Spleen (tissue), 11 donors: ENCODE results near the gene LAIR2. TPM values are rescaled to one million over a fixed set of nuclear protein-coding genes. Genes with fewer than 3 reads are reported as not detected.

ENCODE experiments used
- DNase-seq: peaks from one replicate; pipeline ENCODE4 v3.0.0-alpha.2; 2020
- H3K27ac ChIP-seq, 8 donors: fragments of 200-600 bp; sonication (generic) in 7 of 8; 1 replicate in 4 of 8; 2 replicates in 4 of 8; pipeline versions ENCODE4 v1.5.0 to v1.8.0; 2016 to 2021; ENCODE audit warnings: inconsistent platforms in 4 of 8, mild to moderate bottlenecking in 4 of 8, moderate library complexity in 1 of 8
- H3K27me3 ChIP-seq, 7 donors: fragments of 200-600 bp; sonication (generic) in 6 of 7; replicated peaks in 1 of 7; 1 replicate in 4 of 7; 2 replicates in 3 of 7; pipeline versions ENCODE4 v1.5.0 to v1.8.0; 2016 to 2021; ENCODE audit warnings: inconsistent platforms in 3 of 7, mild to moderate bottlenecking in 1 of 7
- H3K36me3 ChIP-seq, 6 donors: fragments of 200-600 bp; sonication (generic) in 5 of 6; 1 replicate in 4 of 6; 2 replicates in 2 of 6; pipeline versions ENCODE4 v1.5.0 to v1.8.0; 2016 to 2021; ENCODE audit warnings: inconsistent platforms in 2 of 6
- H3K4me1 ChIP-seq, 6 donors: fragments of 200-600 bp; sonication (generic) in 5 of 6; 1 replicate in 3 of 6; 2 replicates in 3 of 6; pipeline versions ENCODE4 v1.5.0 to v1.8.0; 2016 to 2021; ENCODE audit warnings: inconsistent platforms in 3 of 6
- H3K4me3 ChIP-seq, 8 donors: fragments of 200-600 bp; sonication (generic) in 7 of 8; 1 replicate in 4 of 8; 2 replicates in 4 of 8; pipeline versions ENCODE4 v1.5.0 to v1.8.0; 2016 to 2021; ENCODE audit warnings: inconsistent platforms in 4 of 8, mild to moderate bottlenecking in 4 of 8, moderate library complexity in 2 of 8
- H3K9me3 ChIP-seq, 8 donors: fragments of 200-600 bp; sonication (generic) in 7 of 8; 1 replicate in 4 of 8; 2 replicates in 4 of 8; pipeline versions ENCODE4 v1.5.0 to v1.8.0; 2016 to 2021; ENCODE audit warnings: inconsistent platforms in 4 of 8
- POLR2A ChIP-seq, 3 donors: fragments of 450-650 bp; IDR thresholded peaks; one replicate each; pipeline ENCODE4 v1.5.1; 2017; ENCODE audit warnings: antibody characterized with exemption in 3 of 3, mild to moderate bottlenecking in 1 of 3
- POLR2AphosphoS5 ChIP-seq, 3 donors: sonication (generic); formaldehyde crosslinking; IDR thresholded peaks; one replicate each; pipeline ENCODE4 v1.5.1; 2017; ENCODE audit warnings: antibody characterized with exemption in 3 of 3
- WGBS, 5 donors: extraction: QIAGEN DNeasy Blood & Tissue Kit in 3 of 5; methylation state at CpG; one replicate each; pipeline versions ENCODE4 v1.1.5 to v1.1.7; 2013 to 2018; 5-methylcytosine and 5-hydroxymethylcytosine counted together
- intact Hi-C: fragments of 100-400 bp; cut with DNase I; formaldehyde crosslinking; loops from one replicate; pipeline ENCODE4 v1.15.0; 2023; ENCODE audit warnings: low total_unique reads
- polyA plus RNA-seq, 3 donors: library from polyadenylated mRNA; stranded (reverse); fragments of 200-250 nt; gene quantifications; one replicate each; pipeline ENCODE4 v1.2.1, GENCODE V29; 2013
- total RNA-seq, 7 donors: library from RNA; depleted of rRNA in 3 of 7; stranded (reverse); fragments of >200 nt in 3 of 7; fragmentation: NEBNext Ultra II Directional in 4 of 7; extraction: Animal tissue kit (Norgen Biotek cat#: 25700) in 4 of 7; gene quantifications; one replicate each; pipeline versions ENCODE4 v1.1.0 to v1.2.1, GENCODE V29; 2016 to 2021
- TF ChIP-seq, protein P1 (sequence below), 11 experiments: fragments of 200-600 bp in 7 of 11; fragments of 450-650 bp in 4 of 11; sonication (generic) in 4 of 11; IDR thresholded peaks in 8 of 11; conservative IDR thresholded peaks in 3 of 11; 1 replicate in 7 of 11; 2 replicates in 4 of 11; pipeline versions ENCODE4 v1.4.0 to v1.8.0; 2016 to 2021; ENCODE audit warnings: antibody characterized with exemption in 11 of 11, inconsistent platforms in 4 of 11, mild to moderate bottlenecking in 1 of 11
- donor health status: healthy with polysubstance abuse.
- donor health status: DM: no; HTN: no; CAD: no; lungs with moderate emphysema.
- donor health status: DM: no; HTN: no; CAD: no.
- donor health status: Bipolar disorder and iron deficiency.
- donor health status: healthy.
- donor health status: DM: no; HTN: no; CAD: no.
- donor health status: DM: yes; HTN: yes; CAD: no.

LAIR2 gene
- total and polyA plus RNA-seq, 10 donors = 0.28 to 4.9 (median 3.1) TPM; not detected in 4

DNA sequence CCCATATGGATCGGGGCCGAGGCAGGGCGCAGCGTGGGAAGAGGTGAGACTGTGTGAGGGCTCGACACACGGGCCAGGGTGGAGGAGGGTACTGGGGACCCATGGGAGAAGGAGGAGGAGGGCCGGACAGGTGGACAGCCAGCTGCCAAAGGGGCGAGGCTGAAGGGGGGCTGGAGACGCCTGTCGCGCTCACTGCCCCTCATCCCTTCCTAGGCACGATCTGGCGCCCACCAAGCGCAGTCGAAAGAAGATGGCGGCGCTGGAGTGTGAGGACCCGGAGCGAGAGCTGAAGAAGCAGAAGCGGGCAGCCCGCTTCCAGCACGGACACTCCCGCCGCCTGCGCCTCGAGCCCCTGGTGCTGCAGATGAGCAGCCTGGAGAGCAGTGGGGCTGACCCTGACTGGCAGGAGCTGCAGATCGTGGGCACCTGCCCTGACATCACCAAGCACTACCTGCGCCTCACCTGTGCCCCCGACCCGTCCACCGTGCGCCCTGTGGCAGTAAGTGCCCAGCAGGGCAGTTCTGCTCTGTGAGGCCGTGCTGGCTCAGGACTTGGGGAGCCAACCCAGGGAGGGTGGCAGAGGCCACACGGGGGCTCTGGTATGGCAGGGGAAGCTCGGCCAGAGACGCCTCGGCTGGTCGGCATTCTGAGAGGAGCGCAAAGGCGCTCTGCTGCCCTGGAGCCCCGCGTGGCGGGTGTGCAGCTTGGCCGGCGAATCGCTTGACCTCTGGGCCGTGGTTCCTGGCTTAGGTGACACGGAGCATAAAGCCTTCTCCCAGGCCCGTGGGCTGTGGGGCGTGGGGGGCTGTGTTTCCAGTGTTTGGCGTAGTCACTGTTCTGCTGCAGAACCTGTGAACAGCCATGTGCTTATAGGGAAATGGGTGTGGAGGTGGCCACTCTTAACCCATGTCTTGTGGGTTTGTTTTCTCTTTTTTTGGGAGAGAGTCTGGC lies 45.9 kb upstream of the LAIR2 start:
- H3K27ac ChIP-seq = no peak overlapping the region
- WGBS, 5 donors = 92 to 95% (median 94%) methylated on average over 38 to 51 of the region's 51 CpGs
- no peaks in the 10 kb centered on the region for H3K27me3 ChIP-seq
- peaks cover 0 to 69% (median 39%) of the 10 kb centered on the region in 6 donors for H3K4me1 ChIP-seq
- H3K4me3 ChIP-seq = no peak overlapping the region
- TF ChIP-seq POLR2AphosphoS5 (IDR thresholded peaks at IDR 0.05) = peak in 2 of 3 donors; percentile 29 to 63
- TF ChIP-seq POLR2A (IDR thresholded peaks at IDR 0.05) = no peak
- no peaks in the 10 kb centered on the region for H3K9me3 ChIP-seq
- H3K36me3 ChIP-seq = peaks cover 17 to 100% (median 100%) of the 10 kb centered on the region in 6 donors
- intact Hi-C loops = no loop called here
- peak; percentile 75 for DNase-seq

GRCh38 chr19:54457773-54458647 lies 44.6 kb upstream of the LAIR2 start:
- TF ChIP-seq POLR2A (IDR thresholded peaks at IDR 0.05) = no peak
- TF ChIP-seq POLR2AphosphoS5 (IDR thresholded peaks at IDR 0.05) = peak in 1 of 3 donors; percentile 50
- intact Hi-C loops = no loop called here
- H3K4me1 ChIP-seq = peaks cover 11 to 69% (median 43%) of the 10 kb centered on the region in 6 donors
- H3K27me3 ChIP-seq = no peaks in the 10 kb centered on the region
- no peak for DNase-seq
- peaks cover 15 to 96% (median 93%) of the 10 kb centered on the region in 6 donors for H3K36me3 ChIP-seq
- 92 to 96% (median 92%) methylated on average over 40 to 42 of the region's 42 CpGs for WGBS, 5 donors
- no peaks in the 10 kb centered on the region for H3K9me3 ChIP-seq
- H3K27ac ChIP-seq = no peak overlapping the region
- H3K4me3 ChIP-seq = no peak overlapping the region

GRCh38 chr19:54458648-54459281 lies 43.9 kb upstream of the LAIR2 start:
- no peaks in the 10 kb centered on the region for H3K9me3 ChIP-seq
- 88 to 92% (median 89%) methylated on average over 10 to 11 of the region's 11 CpGs for WGBS, 5 donors
- TF ChIP-seq, protein P1, sequence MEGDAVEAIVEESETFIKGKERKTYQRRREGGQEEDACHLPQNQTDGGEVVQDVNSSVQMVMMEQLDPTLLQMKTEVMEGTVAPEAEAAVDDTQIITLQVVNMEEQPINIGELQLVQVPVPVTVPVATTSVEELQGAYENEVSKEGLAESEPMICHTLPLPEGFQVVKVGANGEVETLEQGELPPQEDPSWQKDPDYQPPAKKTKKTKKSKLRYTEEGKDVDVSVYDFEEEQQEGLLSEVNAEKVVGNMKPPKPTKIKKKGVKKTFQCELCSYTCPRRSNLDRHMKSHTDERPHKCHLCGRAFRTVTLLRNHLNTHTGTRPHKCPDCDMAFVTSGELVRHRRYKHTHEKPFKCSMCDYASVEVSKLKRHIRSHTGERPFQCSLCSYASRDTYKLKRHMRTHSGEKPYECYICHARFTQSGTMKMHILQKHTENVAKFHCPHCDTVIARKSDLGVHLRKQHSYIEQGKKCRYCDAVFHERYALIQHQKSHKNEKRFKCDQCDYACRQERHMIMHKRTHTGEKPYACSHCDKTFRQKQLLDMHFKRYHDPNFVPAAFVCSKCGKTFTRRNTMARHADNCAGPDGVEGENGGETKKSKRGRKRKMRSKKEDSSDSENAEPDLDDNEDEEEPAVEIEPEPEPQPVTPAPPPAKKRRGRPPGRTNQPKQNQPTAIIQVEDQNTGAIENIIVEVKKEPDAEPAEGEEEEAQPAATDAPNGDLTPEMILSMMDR (IDR thresholded peaks at IDR 0.05 in 8 of 11, conservative IDR thresholded peaks at IDR 0.05 in 3 of 11) = no peak
- TF ChIP-seq POLR2A (IDR thresholded peaks at IDR 0.05) (no peak), POLR2AphosphoS5 (IDR thresholded peaks at IDR 0.05) (peak in 1 of 3 donors; percentile 10)
- H3K4me1 ChIP-seq = peaks cover 11 to 68% (median 44%) of the 10 kb centered on the region in 6 donors
- H3K4me3 ChIP-seq = no peak overlapping the region
- H3K27ac ChIP-seq = peak overlapping the region in 2 of 8 donors; percentile 16 to 54
- peak; percentile 73 for DNase-seq
- H3K36me3 ChIP-seq = peaks cover 15 to 89% (median 86%) of the 10 kb centered on the region in 6 donors
- H3K27me3 ChIP-seq = no peaks in the 10 kb centered on the region
- intact Hi-C loops = no loop called here

DNA sequence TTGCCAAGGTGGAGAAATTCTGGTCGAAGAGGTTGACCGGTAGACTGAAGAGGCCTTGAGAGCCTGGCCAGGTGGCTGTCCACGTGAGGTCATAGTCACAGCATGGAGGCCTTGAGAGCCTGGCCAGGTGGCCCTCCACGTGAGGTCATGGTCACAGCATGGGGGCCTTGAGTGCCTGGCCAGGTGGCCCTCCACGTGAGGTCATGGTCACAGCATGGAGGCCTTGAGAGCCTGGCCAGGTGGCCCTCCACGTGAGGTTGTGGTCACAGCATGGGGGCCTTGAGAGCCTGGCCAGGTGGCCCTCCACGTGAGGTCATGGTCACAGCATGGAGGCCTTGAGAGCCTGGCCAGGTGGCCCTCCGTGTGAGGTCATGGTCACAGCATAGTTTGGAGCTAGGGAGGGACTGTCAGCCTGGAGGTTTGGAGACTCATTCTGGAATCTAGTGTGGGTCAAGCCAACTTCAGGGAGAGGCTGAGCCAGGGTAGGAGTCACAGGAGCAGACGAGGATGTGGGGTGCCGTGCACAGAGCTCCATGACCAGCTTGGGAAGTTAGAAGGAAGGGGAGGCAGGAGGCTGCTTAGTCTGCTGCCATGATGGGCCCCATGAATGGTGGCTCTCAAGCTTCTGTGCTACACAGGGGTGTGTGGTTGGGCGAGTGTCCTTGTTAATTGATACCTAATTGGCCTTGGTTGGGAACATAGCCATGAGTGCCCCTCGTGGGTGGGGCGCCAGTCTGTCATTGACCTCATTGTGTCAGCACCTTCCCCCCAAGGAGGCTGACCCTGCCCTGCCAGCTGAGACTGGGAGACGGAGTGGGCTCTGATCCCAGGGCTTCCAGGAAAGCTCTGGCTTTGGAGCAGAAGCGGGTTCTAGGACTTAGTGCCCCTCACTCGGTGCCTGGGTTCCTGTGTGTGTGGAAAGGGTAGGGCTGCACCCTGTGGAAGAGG lies 43.1 kb upstream of the LAIR2 start:
- Histone ChIP-seq H3K27me3 (no peaks in the 10 kb centered on the region), H3K4me1 (peaks cover 11 to 71% (median 45%) of the 10 kb centered on the region in 6 donors), H3K27ac (peak overlapping the region in 6 of 8 donors; percentile 4 to 99 (median 46)), H3K36me3 (peaks cover 13 to 81% (median 78%) of the 10 kb centered on the region in 6 donors), H3K9me3 (no peaks in the 10 kb centered on the region), H3K4me3 (no peak overlapping the region)
- DNase-seq = no peak
- no peak for TF ChIP-seq POLR2AphosphoS5 (IDR thresholded peaks at IDR 0.05)
- TF ChIP-seq, protein P1 (IDR thresholded peaks at IDR 0.05 in 8 of 11, conservative IDR thresholded peaks at IDR 0.05 in 3 of 11) = no peak
- TF ChIP-seq POLR2A (IDR thresholded peaks at IDR 0.05) = no peak
- intact Hi-C loops = no loop called here
- 72 to 84% (median 74%) methylated on average over 11 to 16 of the region's 16 CpGs for WGBS, 5 donors
